ENCODE results near the gene TEAD4.
"Not testable (repeated sequence)": the region's sequence is repeated elsewhere in the genome, so short reads cannot be mapped to it uniquely, and the experiment has no call there.

The TEAD4 gene

GRCh38 chr12:3045989-3046388 is 86.8 kb downstream of the TEAD4 start:
- Histone ChIP-seq H3K4me1 (no peaks in the 10 kb centered on the region), H3K36me3 (replicated peaks) (peaks cover 13% of the 10 kb centered on the region), H3K9me3 (no peaks in the 10 kb centered on the region), H3K4me3 (no peak overlapping the region), H3K27me3 (ENCODE audit: low read depth) (peaks cover 6% of the 10 kb centered on the region; the same call in 1 of the 2 replicates)
- in situ Hi-C loops (cut with MboI; ENCODE audit: low sequenced_read_pairs), result no loop called here
- no peak for DNase-seq (ENCODE audit: low spot score in 2 of 2)

GRCh38 chr12:3046441-3047200 is 87.4 kb downstream of the TEAD4 start:
- H3K27me3 ChIP-seq (ENCODE audit: low read depth), result peaks cover 7% of the 10 kb centered on the region; the same call in 1 of the 2 replicates
- no peaks in the 10 kb centered on the region for H3K4me1 ChIP-seq
- H3K9me3 ChIP-seq, result no peaks in the 10 kb centered on the region
- H3K36me3 ChIP-seq (replicated peaks), result peaks cover 9% of the 10 kb centered on the region
- no peak for DNase-seq (ENCODE audit: low spot score in 2 of 2)
- in situ Hi-C loops (cut with MboI; ENCODE audit: low sequenced_read_pairs), result no loop called here
- no peak overlapping the region for H3K4me3 ChIP-seq

GRCh38 chr12:3047961-3048360 is 88.8 kb downstream of the TEAD4 start:
- no peak overlapping the region for H3K4me3 ChIP-seq
- no peaks in the 10 kb centered on the region for H3K9me3 ChIP-seq
- in situ Hi-C loops (cut with MboI; ENCODE audit: low sequenced_read_pairs), result no loop called here
- H3K36me3 ChIP-seq (replicated peaks), result no peaks in the 10 kb centered on the region
- DNase-seq (ENCODE audit: low spot score in 2 of 2), result no peak
- no peaks in the 10 kb centered on the region for H3K4me1 ChIP-seq
- H3K27me3 ChIP-seq (ENCODE audit: low read depth), result peaks cover 9% of the 10 kb centered on the region; the same call in 1 of the 2 replicates

- Histone ChIP-seq H3K27me3 (ENCODE audit: low read depth) (peaks cover 9% of the 10 kb centered on the region; the same call in 1 of the 2 replicates), H3K36me3 (replicated peaks) (no peaks in the 10 kb centered on the region), H3K9me3 (no peaks in the 10 kb centered on the region), H3K4me3 (no peak overlapping the region), H3K4me1 (no peaks in the 10 kb centered on the region)
- in situ Hi-C loops (cut with MboI; ENCODE audit: low sequenced_read_pairs), result no loop called here
- DNase-seq (ENCODE audit: low spot score in 2 of 2), result no peak
Observed at GRCh38 chr12:3048540-3048939, 89.3 kb downstream of the TEAD4 start.

- H3K4me1 ChIP-seq, result no peaks in the 10 kb centered on the region
- DNase-seq (ENCODE audit: low spot score in 2 of 2), result no peak
- H3K4me3 ChIP-seq, result no peak overlapping the region
- in situ Hi-C loops (cut with MboI; ENCODE audit: low sequenced_read_pairs), result no loop called here
- H3K27me3 ChIP-seq (ENCODE audit: low read depth), result peaks cover 9% of the 10 kb centered on the region; the same call in 1 of the 2 replicates
- H3K9me3 ChIP-seq, result no peaks in the 10 kb centered on the region
- no peaks in the 10 kb centered on the region for H3K36me3 ChIP-seq (replicated peaks)
Observed at GRCh38 chr12:3049176-3049575, 90.0 kb downstream of the TEAD4 start.

- in situ Hi-C loops (cut with MboI; ENCODE audit: low sequenced_read_pairs), result no loop called here
- Histone ChIP-seq H3K4me1 (no peaks in the 10 kb centered on the region), H3K4me3 (no peak overlapping the region), H3K27me3 (ENCODE audit: low read depth) (peaks cover 9% of the 10 kb centered on the region; the same call in 1 of the 2 replicates), H3K9me3 (no peaks in the 10 kb centered on the region), H3K36me3 (replicated peaks) (no peaks in the 10 kb centered on the region)
- DNase-seq (ENCODE audit: low spot score in 2 of 2), result no peak
Observed at GRCh38 chr12:3049611-3050249, 90.5 kb downstream of the TEAD4 start.

GRCh38 chr12:3054374-3054773 is 95.2 kb downstream of the TEAD4 start:
- Histone ChIP-seq H3K9me3 (no peaks in the 10 kb centered on the region), H3K27me3 (ENCODE audit: low read depth) (peaks cover 12% of the 10 kb centered on the region; the same call in 1 of the 2 replicates), H3K4me3 (no peak overlapping the region), H3K4me1 (no peaks in the 10 kb centered on the region), H3K36me3 (replicated peaks) (no peaks in the 10 kb centered on the region)
- in situ Hi-C loops (cut with MboI; ENCODE audit: low sequenced_read_pairs), result no loop called here
- no peak for DNase-seq (ENCODE audit: low spot score in 2 of 2)

GRCh38 chr12:3055026-3055703 is 96.0 kb downstream of the TEAD4 start:
- in situ Hi-C loops (cut with MboI; ENCODE audit: low sequenced_read_pairs), result no loop called here
- Histone ChIP-seq H3K27me3 (ENCODE audit: low read depth) (peaks cover 11% of the 10 kb centered on the region), H3K9me3 (no peaks in the 10 kb centered on the region), H3K4me3 (no peak overlapping the region), H3K4me1 (no peaks in the 10 kb centered on the region), H3K36me3 (replicated peaks) (no peaks in the 10 kb centered on the region)
- DNase-seq (ENCODE audit: low spot score in 2 of 2), result no peak

GRCh38 chr12:3055704-3056467 is 96.7 kb downstream of the TEAD4 start:
- in situ Hi-C loops (cut with MboI; ENCODE audit: low sequenced_read_pairs), result no loop called here
- no peak for DNase-seq (ENCODE audit: low spot score in 2 of 2)
- no peak overlapping the region for H3K4me3 ChIP-seq
- H3K9me3 ChIP-seq, result no peaks in the 10 kb centered on the region
- no peaks in the 10 kb centered on the region for H3K36me3 ChIP-seq (replicated peaks)
- H3K4me1 ChIP-seq, result no peaks in the 10 kb centered on the region
- peaks cover 15% of the 10 kb centered on the region for H3K27me3 ChIP-seq (ENCODE audit: low read depth)

- in situ Hi-C loops (cut with MboI; ENCODE audit: low sequenced_read_pairs), result no loop called here
- H3K27me3 ChIP-seq (ENCODE audit: low read depth), result peaks cover 23% of the 10 kb centered on the region
- no peak for DNase-seq (ENCODE audit: low spot score in 2 of 2)
Observed at GRCh38 chr12:3061059-3061458, 101.9 kb downstream of the TEAD4 start.

GRCh38 chr12:3061501-3062215 is 102.5 kb downstream of the TEAD4 start:
- in situ Hi-C loops (cut with MboI; ENCODE audit: low sequenced_read_pairs), result no loop called here
- no peaks in the 10 kb centered on the region for H3K4me1 ChIP-seq
- H3K36me3 ChIP-seq (replicated peaks), result no peaks in the 10 kb centered on the region
- no peak overlapping the region for H3K4me3 ChIP-seq
- DNase-seq (ENCODE audit: low spot score in 2 of 2), result no peak
- peaks cover 20% of the 10 kb centered on the region for H3K27me3 ChIP-seq (ENCODE audit: low read depth)
- H3K9me3 ChIP-seq, result peaks cover 2% of the 10 kb centered on the region; the same call in 1 of the 2 replicates

More at GRCh38 chr12:3061059-3061458, 101.9 kb downstream of the TEAD4 start:
- H3K4me1 ChIP-seq, result no peaks in the 10 kb centered on the region
- H3K9me3 ChIP-seq, result peaks cover 2% of the 10 kb centered on the region; the same call in 1 of the 2 replicates
- no peaks in the 10 kb centered on the region for H3K36me3 ChIP-seq (replicated peaks)
- H3K4me3 ChIP-seq, result no peak overlapping the region

GRCh38 chr12:3065300-3065699 is 106.1 kb downstream of the TEAD4 start:
- peaks cover 15% of the 10 kb centered on the region for H3K27me3 ChIP-seq (ENCODE audit: low read depth)
- in situ Hi-C loops (cut with MboI; ENCODE audit: low sequenced_read_pairs), result no loop called here
- H3K36me3 ChIP-seq (replicated peaks), result no peaks in the 10 kb centered on the region

GRCh38 chr12:3065846-3066245 is 106.6 kb downstream of the TEAD4 start:
- H3K36me3 ChIP-seq (replicated peaks); in situ Hi-C loops (cut with MboI; ENCODE audit: low sequenced_read_pairs); H3K4me1 ChIP-seq; H3K4me3 ChIP-seq; DNase-seq (ENCODE audit: low spot score in 2 of 2); H3K9me3 ChIP-seq: not testable (repeated sequence)
- H3K27me3 ChIP-seq (ENCODE audit: low read depth), result peaks cover 11% of the 10 kb centered on the region

More at GRCh38 chr12:3065300-3065699, 106.1 kb downstream of the TEAD4 start:
- no peaks in the 10 kb centered on the region for H3K4me1 ChIP-seq
- peaks cover 2% of the 10 kb centered on the region; the same call in 1 of the 2 replicates for H3K9me3 ChIP-seq
- H3K4me3 ChIP-seq, result no peak overlapping the region
- DNase-seq (ENCODE audit: low spot score in 2 of 2), result no peak
